PC-9 (cell line): ENCODE results near the gene COL13A1. TPM values are rescaled to one million over a fixed set of nuclear protein-coding genes. Genes with fewer than 3 reads are reported as not detected.

ENCODE experiments used
- BruUV-seq: library from RNA; stranded (reverse); fragments of 400-500 nt; replicated peaks from 2 replicates; lab custom pipeline; 2021; lab: Mats Ljungman, UMichigan
- CTCF ChIA-PET: fragments of 300-600 bp; sonication (Branson Sonifier 250); formaldehyde crosslinking; loops from one replicate; lab custom pipeline; 2022; ENCODE audit warnings: antibody characterized with exemption; lab: Charles Lee
- POLR2A ChIA-PET: fragments of 300-600 bp; sonication (Branson Sonifier 250); formaldehyde crosslinking; loops from one replicate; lab custom pipeline; 2022; ENCODE audit warnings: antibody characterized with exemption; ENCODE audit not compliant: unreplicated experiment; lab: Charles Lee
- DNase-seq, 2 experiments: peaks; one replicate each; pipeline versions ENCODE4 v3.0.0 to v3.0.0-alpha.2; 2015 to 2022; ENCODE audit warnings: mixed read lengths in 1 of 2
- H2AFZ ChIP-seq: fragments of 200-600 bp; sonication (generic); 2 replicates; pipeline ENCODE4 v1.8.1; 2017; ENCODE audit warnings: antibody characterized with exemption
- H3F3A ChIP-seq: fragments of 200-600 bp; sonication (generic); 2 replicates; pipeline ENCODE4 v1.8.1; 2017; ENCODE audit warnings: antibody characterized with exemption, mild to moderate bottlenecking, low read depth; ENCODE audit not compliant: insufficient read depth
- H3K27ac ChIP-seq: fragments of 200-600 bp; sonication (generic); 2 replicates; pipeline ENCODE4 v1.6.1; 2016; ENCODE audit warnings: mixed run types
- H3K27me3 ChIP-seq: fragments of 200-600 bp; sonication (generic); 2 replicates; pipeline ENCODE4 v1.6.1; 2016; ENCODE audit warnings: low read depth, mixed run types; ENCODE audit not compliant: insufficient read depth
- H3K36me3 ChIP-seq: fragments of 200-600 bp; sonication (generic); 2 replicates; pipeline ENCODE4 v1.6.1; 2016; ENCODE audit warnings: low read depth, mixed run types
- H3K4me1 ChIP-seq: fragments of 200-600 bp; sonication (generic); replicated peaks from 2 replicates; pipeline ENCODE4 v1.6.1; 2016; ENCODE audit warnings: mixed run types; ENCODE audit not compliant: insufficient read depth
- H3K4me2 ChIP-seq: fragments of 200-600 bp; sonication (generic); 2 replicates; pipeline ENCODE4 v1.6.1; 2017; ENCODE audit warnings: mixed run types
- H3K4me3 ChIP-seq: fragments of 200-600 bp; sonication (generic); 2 replicates; pipeline ENCODE4 v1.6.1; 2016; ENCODE audit warnings: mixed run types
- H3K79me2 ChIP-seq: fragments of 200-600 bp; sonication (generic); 2 replicates; pipeline ENCODE4 v1.6.1; 2017; ENCODE audit warnings: low read depth, mixed run types
- H3K9me2 ChIP-seq: fragments of 200-600 bp; sonication (generic); 2 replicates; pipeline ENCODE4 v1.8.1; 2017; ENCODE audit warnings: mild to moderate bottlenecking; ENCODE audit not compliant: insufficient read depth
- H3K9me3 ChIP-seq: fragments of 200-600 bp; sonication (generic); 2 replicates; pipeline ENCODE4 v1.8.1; 2016; ENCODE audit warnings: low read depth; ENCODE audit not compliant: insufficient read depth
- H4K20me1 ChIP-seq: fragments of 200-600 bp; sonication (generic); 2 replicates; pipeline ENCODE4 v1.8.1; 2017; ENCODE audit not compliant: insufficient read depth
- CTCF ChIP-seq: fragments of 200-600 bp; sonication (generic); conservative IDR thresholded peaks from 2 replicates; pipeline ENCODE4 v1.6.1; 2017; ENCODE audit warnings: mixed run types, antibody characterized with exemption, mild to moderate bottlenecking, moderate library complexity
- EZH2 ChIP-seq: fragments of 200-600 bp; sonication (generic); IDR thresholded peaks from 2 replicates; pipeline ENCODE4 v1.8.0; 2017; ENCODE audit warnings: antibody characterized with exemption, low read depth
- intact Hi-C: fragments of 100-400 bp; cut with micrococcal nuclease; formaldehyde crosslinking; loops from one replicate; pipeline ENCODE4 v1.10.0; 2022; ENCODE audit not compliant: unreplicated experiment
- total RNA-seq: library from RNA; stranded (reverse); gene quantifications from 2 replicates; pipeline ENCODE4 v1.2.3, GENCODE V29; 2021

The COL13A1 gene
- total RNA-seq, 1 experiment from 2014 or later = 1.6 TPM

GRCh38 chr10:69769395-69769992 lies 32.2 kb upstream of the COL13A1 start:
- Histone ChIP-seq H3K79me2 (no peaks in the 10 kb centered on the region), H2AFZ (no peak overlapping the region), H3F3A (no peaks in the 10 kb centered on the region), H3K4me3 (no peak overlapping the region), H3K9me3 (no peaks in the 10 kb centered on the region), H4K20me1 (no peaks in the 10 kb centered on the region), H3K9me2 (no peaks in the 10 kb centered on the region), H3K36me3 (no peaks in the 10 kb centered on the region), H3K4me1 (peaks cover 14% of the 10 kb centered on the region), H3K27me3 (no peaks in the 10 kb centered on the region), H3K27ac (no peak overlapping the region), H3K4me2 (peak overlapping the region; percentile 54)
- ChIA-PET CTCF (interaction anchor here (0.6 to 1.0 kb wide), 4 partner anchors 11 to 888 kb away, joined by 3 to 5 read pairs (median 4); no protein-coding TSS in a partner anchor), POLR2A (interaction anchor here (0.5 to 0.8 kb wide), 2 partner anchors 318 to 1438 kb away, joined by 3 to 6 read pairs; partner anchors contain the start of genes HNRNPH3 and TSPAN15)
- TF ChIP-seq CTCF (no peak), EZH2 (no peak)
- intact Hi-C loops = no loop called here
- DNase-seq = peak; percentile 69 to 81
- BruUV-seq = no TSS peak

- H2AFZ ChIP-seq = no peak overlapping the region
- H3K27me3 ChIP-seq = peaks cover 3% of the 10 kb centered on the region; the same call in 1 of the 2 replicates
- no peak overlapping the region for H3K27ac ChIP-seq
- H3K4me3 ChIP-seq = no peak overlapping the region
- peaks cover 14% of the 10 kb centered on the region for H3K4me1 ChIP-seq
- intact Hi-C loops = no loop called here
- H3K9me2 ChIP-seq = no peaks in the 10 kb centered on the region
- H3K9me3 ChIP-seq = no peaks in the 10 kb centered on the region
- H3K79me2 ChIP-seq = no peaks in the 10 kb centered on the region
- DNase-seq = no peak
- no peak overlapping the region for H3K4me2 ChIP-seq
- POLR2A ChIA-PET = interaction anchor here (0.7 kb wide), 1 partner anchor 41 kb away, joined by 4 read pairs; no protein-coding TSS in a partner anchor
- no peaks in the 10 kb centered on the region for H4K20me1 ChIP-seq
- no peak for TF ChIP-seq EZH2
- TF ChIP-seq CTCF = no peak
- no TSS peak for BruUV-seq
- no peaks in the 10 kb centered on the region for H3F3A ChIP-seq
- no peaks in the 10 kb centered on the region for H3K36me3 ChIP-seq
- CTCF ChIA-PET = no interaction called here
These were observed 28.6 kb upstream of the COL13A1 start for GRCh38 chr10:69772933-69773704.

- Histone ChIP-seq H3K36me3 (no peaks in the 10 kb centered on the region), H3K4me1 (peaks cover 7% of the 10 kb centered on the region), H2AFZ (no peak overlapping the region), H3K4me2 (no peak overlapping the region), H3K27me3 (peaks cover 14% of the 10 kb centered on the region), H3K9me3 (no peaks in the 10 kb centered on the region), H4K20me1 (no peaks in the 10 kb centered on the region), H3K79me2 (no peaks in the 10 kb centered on the region), H3K27ac (no peak overlapping the region), H3K4me3 (no peak overlapping the region), H3K9me2 (no peaks in the 10 kb centered on the region), H3F3A (no peaks in the 10 kb centered on the region)
- BruUV-seq = no TSS peak
- CTCF ChIA-PET = no interaction called here
- TF ChIP-seq EZH2 (no peak), CTCF (no peak)
- intact Hi-C loops = no loop called here
- POLR2A ChIA-PET = no interaction called here
- DNase-seq = no peak
These were observed 27.1 kb upstream of the COL13A1 start for GRCh38 chr10:69774596-69774995.
